Measurements from ENCODE around the gene COL9A1.

DNA sequence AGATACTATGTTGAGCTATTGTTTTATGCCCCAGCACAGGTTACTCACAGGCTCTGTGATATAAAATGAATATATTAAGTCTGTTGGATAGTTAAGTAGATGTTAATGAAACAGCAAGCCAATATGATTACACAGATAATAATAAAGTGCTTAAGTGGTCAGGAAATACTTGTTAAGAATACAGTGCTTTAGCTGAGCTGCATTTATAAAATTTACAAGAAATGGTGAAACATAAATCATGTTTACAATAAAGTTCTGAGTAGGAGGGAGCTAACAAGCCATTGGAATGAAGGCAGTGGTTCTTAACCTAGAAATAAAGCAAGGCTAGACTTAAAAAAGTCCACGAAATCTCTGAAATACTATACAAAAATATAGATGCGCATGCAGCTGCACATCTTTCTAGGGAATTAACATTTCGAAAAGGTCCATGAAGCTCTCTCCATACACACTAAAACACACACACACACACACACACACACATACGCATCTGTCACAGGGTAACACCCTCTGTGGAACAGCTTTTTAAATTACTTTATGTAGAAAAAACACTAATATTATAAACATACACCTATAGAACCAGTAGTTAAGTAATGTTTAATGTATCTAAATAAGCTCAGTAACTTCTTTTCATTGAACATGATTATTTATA, 87.3 kb downstream of the COL9A1 start:
- TF ChIP-seq POLR2A (IDR thresholded peaks at IDR 0.05), result no peak
- TF ChIP-seq, protein P1, sequence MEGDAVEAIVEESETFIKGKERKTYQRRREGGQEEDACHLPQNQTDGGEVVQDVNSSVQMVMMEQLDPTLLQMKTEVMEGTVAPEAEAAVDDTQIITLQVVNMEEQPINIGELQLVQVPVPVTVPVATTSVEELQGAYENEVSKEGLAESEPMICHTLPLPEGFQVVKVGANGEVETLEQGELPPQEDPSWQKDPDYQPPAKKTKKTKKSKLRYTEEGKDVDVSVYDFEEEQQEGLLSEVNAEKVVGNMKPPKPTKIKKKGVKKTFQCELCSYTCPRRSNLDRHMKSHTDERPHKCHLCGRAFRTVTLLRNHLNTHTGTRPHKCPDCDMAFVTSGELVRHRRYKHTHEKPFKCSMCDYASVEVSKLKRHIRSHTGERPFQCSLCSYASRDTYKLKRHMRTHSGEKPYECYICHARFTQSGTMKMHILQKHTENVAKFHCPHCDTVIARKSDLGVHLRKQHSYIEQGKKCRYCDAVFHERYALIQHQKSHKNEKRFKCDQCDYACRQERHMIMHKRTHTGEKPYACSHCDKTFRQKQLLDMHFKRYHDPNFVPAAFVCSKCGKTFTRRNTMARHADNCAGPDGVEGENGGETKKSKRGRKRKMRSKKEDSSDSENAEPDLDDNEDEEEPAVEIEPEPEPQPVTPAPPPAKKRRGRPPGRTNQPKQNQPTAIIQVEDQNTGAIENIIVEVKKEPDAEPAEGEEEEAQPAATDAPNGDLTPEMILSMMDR (IDR thresholded peaks at IDR 0.05), result no peak

All from uterus (tissue), 2 donors.